Endothelial cell of umbilical vein (primary cell): ENCODE data around the gene SULT4A1. TPM values are rescaled to one million over a fixed set of nuclear protein-coding genes. Genes with fewer than 3 reads are reported as not detected.

Source experiments
- BruUV-seq: library from RNA; stranded (reverse); fragments of 400-500 nt; replicated peaks from 2 replicates; lab custom pipeline; 2021; lab: Mats Ljungman, UMichigan
- CTCF ChIA-PET: fragments of 300-600, 350-600 bp; sonication (Branson Sonifier 250); formaldehyde crosslinking; loops from one replicate; lab custom pipeline; 2021; ENCODE audit warnings: antibody characterized with exemption, inconsistent platforms; lab: Charles Lee
- POLR2A ChIA-PET: fragments of 300-600, 350-600 bp; sonication (Branson Sonifier 250); formaldehyde crosslinking; loops from one replicate; lab custom pipeline; 2021; ENCODE audit warnings: antibody characterized with exemption, inconsistent platforms; lab: Charles Lee
- DNase-seq: peaks from one replicate; pipeline ENCODE4 v3.0.0-alpha.2; 2011; ENCODE audit warnings: low read depth, low spot score
- FAIRE-seq: peaks from 2 replicates; lab custom pipeline; 2011; peaks lifted over from hg19 to GRCh38; lab: Jason Lieb, UNC
- H2AFZ ChIP-seq: 2 replicates; pipeline ENCODE4 v1.6.0; 2012; ENCODE audit warnings: low read depth, low read length, control low read depth, inconsistent platforms
- H3K27ac ChIP-seq: 2 replicates; pipeline ENCODE4 v1.5.1; 2011; ENCODE audit warnings: low read depth, mild to moderate bottlenecking, control low read depth, low read length, moderate library complexity; ENCODE audit not compliant: insufficient read depth
- H3K27me3 ChIP-seq, 2 experiments: 2 replicates each; pipeline versions ENCODE4 v1.6.0 to v1.6.1; 2011; ENCODE audit warnings: low read length in 2 of 2, mixed read lengths in 1 of 2; ENCODE audit not compliant: control insufficient read depth in 2 of 2, insufficient read depth in 2 of 2
- H3K36me3 ChIP-seq, 2 experiments: 2 replicates in 1 of 2; 3 replicates in 1 of 2; pipeline ENCODE4 v1.5.1; 2011; ENCODE audit warnings: low read length in 2 of 2, mild to moderate bottlenecking in 1 of 2, moderate library complexity in 1 of 2; ENCODE audit not compliant: control insufficient read depth in 2 of 2, insufficient read depth in 2 of 2; ENCODE audit errors: extremely low read depth in 1 of 2
- H3K4me1 ChIP-seq: 3 replicates; pipeline ENCODE4 v1.5.1; 2011; ENCODE audit warnings: mild to moderate bottlenecking, low read length; ENCODE audit not compliant: control insufficient read depth, insufficient read depth; ENCODE audit errors: extremely low read depth
- H3K4me2 ChIP-seq: 2 replicates; pipeline ENCODE4 v1.6.1; 2011; ENCODE audit warnings: low read length, control low read depth, mixed read lengths; ENCODE audit not compliant: insufficient read depth
- H3K4me3 ChIP-seq, 3 experiments: fragments of 200-600 bp in 1 of 3; sonication (generic), shearing (Covaris generic) in 1 of 3; replicated peaks in 1 of 3; 2 replicates each; pipeline ENCODE4 v1.5.1; 2011 to 2016; ENCODE audit warnings: control low read depth in 3 of 3, low read length in 3 of 3, mild to moderate bottlenecking in 2 of 3, inconsistent platforms in 1 of 3, low read depth in 1 of 3, moderate library complexity in 1 of 3; ENCODE audit not compliant: insufficient read depth in 1 of 3
- H3K79me2 ChIP-seq: 2 replicates; pipeline ENCODE4 v1.6.0; 2012; ENCODE audit warnings: low read length, inconsistent platforms; ENCODE audit not compliant: control insufficient read depth, insufficient read depth
- H3K9ac ChIP-seq: replicated peaks from 2 replicates; pipeline ENCODE3; 2011; ENCODE audit warnings: low read length, control low read depth; ENCODE audit not compliant: insufficient read depth; ENCODE audit errors: extremely low read depth
- H3K9me1 ChIP-seq: replicated peaks from 3 replicates; pipeline ENCODE4 v1.6.0; 2011; ENCODE audit warnings: mild to moderate bottlenecking, low read length; ENCODE audit not compliant: control insufficient read depth, insufficient read depth; ENCODE audit errors: extremely low read depth
- H3K9me3 ChIP-seq: replicated peaks from 2 replicates; pipeline ENCODE4 v1.5.1; 2012; ENCODE audit warnings: low read length, inconsistent platforms; ENCODE audit not compliant: control insufficient read depth, insufficient read depth
- H4K20me1 ChIP-seq: replicated peaks from 2 replicates; pipeline ENCODE3; 2011; ENCODE audit warnings: mild to moderate bottlenecking, low read length; ENCODE audit not compliant: control insufficient read depth, insufficient read depth; ENCODE audit errors: extremely low read depth
- EZH2 ChIP-seq: IDR thresholded peaks from 2 replicates; pipeline ENCODE4 v1.6.1; 2012; ENCODE audit warnings: borderline replicate concordance, low read depth, mild to moderate bottlenecking, moderate library complexity, low read length, inconsistent platforms; ENCODE audit not compliant: severe bottlenecking
- FOS ChIP-seq: IDR thresholded peaks from 2 replicates; pipeline ENCODE4 v1.6.1; 2011; ENCODE audit warnings: mild to moderate bottlenecking, low read length, moderate library complexity, borderline replicate concordance; ENCODE audit not compliant: insufficient read depth
- GATA2 ChIP-seq: IDR thresholded peaks from 2 replicates; pipeline ENCODE4 v1.7.0; 2011; ENCODE audit warnings: low read depth, mild to moderate bottlenecking, moderate library complexity, mixed read lengths, low read length; ENCODE audit not compliant: insufficient read length, insufficient read depth
- JUN ChIP-seq: IDR thresholded peaks from 2 replicates; pipeline ENCODE4 v1.6.1; 2011; ENCODE audit warnings: borderline replicate concordance, low read depth; ENCODE audit not compliant: insufficient read length, insufficient read depth
- MYC ChIP-seq: IDR thresholded peaks from one replicate; pipeline ENCODE4 v1.6.1; 2011; ENCODE audit warnings: mild to moderate bottlenecking, low read depth, low read length
- POLR2A ChIP-seq: IDR thresholded peaks from 2 replicates; pipeline ENCODE4 v1.6.1; 2012; ENCODE audit warnings: low read depth, mild to moderate bottlenecking, control low read depth, low read length
- POLR2AphosphoS5 ChIP-seq: IDR thresholded peaks from 2 replicates; pipeline ENCODE4 v1.6.1; 2012; ENCODE audit warnings: low read depth, mild to moderate bottlenecking, control low read depth, low read length, moderate library complexity; ENCODE audit not compliant: insufficient read depth
- dilution Hi-C: fragments of 300-500 bp; cut with MboI; formaldehyde crosslinking; loops from one replicate; pipeline ENCODE4 v1.15.0; 2019; ENCODE audit warnings: low sequenced_read_pairs; ENCODE audit not compliant: extremely low pct_ligation_motif_present
- intact Hi-C: fragments of 100-400 bp; cut with micrococcal nuclease; formaldehyde crosslinking; loops from one replicate; pipeline ENCODE4 v1.10.0; 2022
- polyA plus RNA-seq, 4 experiments: library from polyadenylated mRNA; depleted of rRNA in 3 of 4; stranded (reverse) in 3 of 4; unstranded in 1 of 4; fragments of >200 nt; gene quantifications; 2 replicates each; pipeline versions ENCODE4 v1.2.1 to v1.2.3, GENCODE V29; 2011 to 2012; ENCODE audit warnings: missing spikeins in 1 of 4
- total RNA-seq: library from RNA; stranded (reverse); gene quantifications from 2 replicates; pipeline ENCODE4 v1.2.3, GENCODE V29; 2021
- TF ChIP-seq, protein P1 (sequence below), 2 donors: IDR thresholded peaks; 1 replicate in 1 of 2; 2 replicates in 1 of 2; pipeline ENCODE4 v1.5.1; 2011; ENCODE audit warnings: low read length in 2 of 2, mild to moderate bottlenecking in 2 of 2, moderate library complexity in 2 of 2, control low read depth in 1 of 2, inconsistent platforms in 1 of 2, low read depth in 1 of 2; ENCODE audit not compliant: insufficient read depth in 1 of 2; ENCODE audit errors: extremely low read depth in 1 of 2
- TF ChIP-seq, protein P2 (sequence below): IDR thresholded peaks from 2 replicates; pipeline ENCODE4 v1.6.1; 2011; ENCODE audit not compliant: insufficient read depth, insufficient read length

SULT4A1 gene
- total and polyA plus RNA-seq, 2 donors (not counting 3 experiments of a cell fraction or from before 2014, with no cell fraction given): 0.48 TPM; not detected in 1

GRCh38 chr22:43897751-43898261 lies 35.5 kb upstream of the SULT4A1 start:
- dilution Hi-C loops: no loop called here
- DNase-seq: no peak
- no TSS peak for BruUV-seq

More at GRCh38 chr22:43897751-43898261, 35.5 kb upstream of the SULT4A1 start:
- no peaks in the 10 kb centered on the region for H3K36me3 ChIP-seq
- H3K27me3 ChIP-seq: peaks cover 2 to 6% of the 10 kb centered on the region in 2 experiments
- no peaks in the 10 kb centered on the region for H4K20me1 ChIP-seq
- TF ChIP-seq, protein P1, sequence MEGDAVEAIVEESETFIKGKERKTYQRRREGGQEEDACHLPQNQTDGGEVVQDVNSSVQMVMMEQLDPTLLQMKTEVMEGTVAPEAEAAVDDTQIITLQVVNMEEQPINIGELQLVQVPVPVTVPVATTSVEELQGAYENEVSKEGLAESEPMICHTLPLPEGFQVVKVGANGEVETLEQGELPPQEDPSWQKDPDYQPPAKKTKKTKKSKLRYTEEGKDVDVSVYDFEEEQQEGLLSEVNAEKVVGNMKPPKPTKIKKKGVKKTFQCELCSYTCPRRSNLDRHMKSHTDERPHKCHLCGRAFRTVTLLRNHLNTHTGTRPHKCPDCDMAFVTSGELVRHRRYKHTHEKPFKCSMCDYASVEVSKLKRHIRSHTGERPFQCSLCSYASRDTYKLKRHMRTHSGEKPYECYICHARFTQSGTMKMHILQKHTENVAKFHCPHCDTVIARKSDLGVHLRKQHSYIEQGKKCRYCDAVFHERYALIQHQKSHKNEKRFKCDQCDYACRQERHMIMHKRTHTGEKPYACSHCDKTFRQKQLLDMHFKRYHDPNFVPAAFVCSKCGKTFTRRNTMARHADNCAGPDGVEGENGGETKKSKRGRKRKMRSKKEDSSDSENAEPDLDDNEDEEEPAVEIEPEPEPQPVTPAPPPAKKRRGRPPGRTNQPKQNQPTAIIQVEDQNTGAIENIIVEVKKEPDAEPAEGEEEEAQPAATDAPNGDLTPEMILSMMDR (IDR thresholded peaks at IDR 0.05; ENCODE audit: extremely low read depth in 1 of 2, insufficient read depth in 1 of 2, low read depth in 1 of 2, low read length in 2 of 2): no peak
- TF ChIP-seq GATA2: no peak
- no peak for TF ChIP-seq MYC
- TF ChIP-seq POLR2A: no peak
- TF ChIP-seq, protein P2, sequence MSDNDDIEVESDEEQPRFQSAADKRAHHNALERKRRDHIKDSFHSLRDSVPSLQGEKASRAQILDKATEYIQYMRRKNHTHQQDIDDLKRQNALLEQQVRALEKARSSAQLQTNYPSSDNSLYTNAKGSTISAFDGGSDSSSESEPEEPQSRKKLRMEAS: no peak
- TF ChIP-seq JUN: no peak
- TF ChIP-seq EZH2: no peak
- TF ChIP-seq FOS: no peak
- no peak for TF ChIP-seq POLR2AphosphoS5
- no peak overlapping the region for H3K4me2 ChIP-seq
- no peaks in the 10 kb centered on the region for H3K79me2 ChIP-seq
- POLR2A ChIA-PET: no interaction called here
- CTCF ChIA-PET: interaction anchor here (1.5 to 5.1 kb wide), 4 partner anchors 11 to 48 kb away, joined by 6 to 36 read pairs (median 10); no protein-coding TSS in a partner anchor
- no peaks in the 10 kb centered on the region for H3K9me1 ChIP-seq
- H3K9me3 ChIP-seq: no peaks in the 10 kb centered on the region
- no peak overlapping the region for H3K9ac ChIP-seq
- H2AFZ ChIP-seq: no peak overlapping the region
- no peak overlapping the region for H3K27ac ChIP-seq
- no peaks in the 10 kb centered on the region for H3K4me1 ChIP-seq
- intact Hi-C loops: no loop called here
- H3K4me3 ChIP-seq: no peak overlapping the region
- FAIRE-seq: no peak
